K562 (cell line): ENCODE results near the gene MEX3D. TPM values are rescaled to one million over a fixed set of nuclear protein-coding genes. Genes with fewer than 3 reads are reported as not detected.
A peak's percentile ranks its signal among the peaks of the same experiment; 100 is the strongest.

ENCODE experiments used
- ATAC-seq: fragments of 200-7000 bp; cut with Tn5 transposase; 3 replicates; pipeline ENCODE4 v1.9.1; 2020; ENCODE audit warnings: moderate library complexity
- BruUV-seq: library from RNA; stranded (reverse); fragments of 400-500 nt; replicated peaks from 2 replicates; lab custom pipeline; 2021; lab: Mats Ljungman, UMichigan
- CTCF ChIA-PET: fragments of 300-600 bp; formaldehyde crosslinking; extraction: SDS; loops from one replicate; lab custom pipeline; 2021; ENCODE audit warnings: low intra/inter-chr PET ratio; lab: Yijun Ruan, JAX
- POLR2A ChIA-PET: fragments of 300-600, 350-650 bp; sonication (Branson Sonifier 250); formaldehyde crosslinking; extraction: SDS; loops from one replicate; lab custom pipeline; 2021; ENCODE audit warnings: antibody characterized with exemption, inconsistent platforms; lab: Yijun Ruan, JAX
- DNase-seq, 4 experiments: peaks; one replicate each; pipeline versions ENCODE4 v3.0.0 to v3.0.0-alpha.2; 2011 to 2018; ENCODE audit warnings: low spot score in 3 of 4, mixed read lengths in 3 of 4; ENCODE audit errors: extremely low read depth in 1 of 4
- FAIRE-seq: peaks from 2 replicates; lab custom pipeline; 2011; peaks lifted over from hg19 to GRCh38; lab: Jason Lieb, UNC
- H2AFZ ChIP-seq: 2 replicates; pipeline ENCODE4 v1.6.0; 2011; ENCODE audit warnings: low read depth, low read length, control low read depth, inconsistent platforms
- H3K27ac ChIP-seq: fragments of 200-600 bp; 3 replicates; pipeline ENCODE4 v1.8.0; 2011; ENCODE audit warnings: low read depth, mild to moderate bottlenecking, control low read depth, inconsistent platforms, low read length, moderate library complexity, mixed read lengths; ENCODE audit errors: extremely low read depth
- H3K27me3 ChIP-seq, 2 experiments: fragments of 300-600 bp in 1 of 2; 2 replicates in 1 of 2; 3 replicates in 1 of 2; pipeline versions ENCODE4 v1.6.0 to v1.8.0; 2011; ENCODE audit warnings: inconsistent platforms in 2 of 2, low read length in 2 of 2, mild to moderate bottlenecking in 1 of 2, mixed read lengths in 1 of 2, moderate library complexity in 1 of 2; ENCODE audit not compliant: control insufficient read depth in 2 of 2, insufficient read depth in 2 of 2
- H3K36me3 ChIP-seq: fragments of 300-600 bp; 3 replicates; pipeline ENCODE4 v1.8.0; 2011; ENCODE audit warnings: mild to moderate bottlenecking, low read length, inconsistent platforms; ENCODE audit not compliant: control insufficient read depth, insufficient read depth
- H3K4me1 ChIP-seq, 2 experiments: fragments of 200-600 bp in 1 of 2; replicated peaks in 1 of 2; 2 replicates in 1 of 2; 3 replicates in 1 of 2; pipeline versions ENCODE4 v1.5.1 to v1.8.0; 2011; ENCODE audit warnings: inconsistent platforms in 2 of 2, low read length in 2 of 2, mild to moderate bottlenecking in 1 of 2, mixed read lengths in 1 of 2, moderate library complexity in 1 of 2; ENCODE audit not compliant: control insufficient read depth in 2 of 2, insufficient read depth in 2 of 2
- H3K4me2 ChIP-seq: 2 replicates; pipeline ENCODE4 v1.6.1; 2011; ENCODE audit warnings: low read length, control low read depth, inconsistent platforms, mixed read lengths; ENCODE audit not compliant: insufficient read depth
- H3K4me3 ChIP-seq: fragments of 200-600 bp; sonication (generic), shearing (Covaris generic); 2 replicates; pipeline ENCODE4 v1.5.1; 2016; ENCODE audit warnings: control low read depth, inconsistent platforms
- H3K79me2 ChIP-seq: fragments of 200-600 bp; 3 replicates; pipeline ENCODE4 v1.8.0; 2011; ENCODE audit warnings: low read length, inconsistent platforms; ENCODE audit not compliant: control insufficient read depth, insufficient read depth
- H3K9ac ChIP-seq, 2 experiments: 2 replicates each; pipeline versions ENCODE4 v1.6.0 to v1.6.1; 2011; ENCODE audit warnings: low read depth in 2 of 2, low read length in 2 of 2, control low read depth in 1 of 2, inconsistent platforms in 1 of 2, mild to moderate bottlenecking in 1 of 2, mixed read lengths in 1 of 2; ENCODE audit not compliant: insufficient read depth in 1 of 2
- H3K9me1 ChIP-seq: one replicate; pipeline ENCODE4 v1.6.0; 2011; ENCODE audit warnings: inconsistent platforms, mild to moderate bottlenecking, low read length, moderate library complexity; ENCODE audit not compliant: control insufficient read depth, insufficient read depth
- H3K9me3 ChIP-seq: replicated peaks from 2 replicates; pipeline ENCODE4 v1.5.1; 2011; ENCODE audit warnings: low read depth, low read length, inconsistent platforms; ENCODE audit not compliant: control insufficient read depth, insufficient read depth
- H4K20me1 ChIP-seq: replicated peaks from 2 replicates; pipeline ENCODE4 v1.6.1; 2011; ENCODE audit warnings: low read length, inconsistent platforms, mixed read lengths; ENCODE audit not compliant: control insufficient read depth, insufficient read depth
- CTBP1 ChIP-seq: fragments of 450-650 bp; IDR thresholded peaks from 2 replicates; pipeline ENCODE4 v1.6.1; 2016; ENCODE audit warnings: borderline replicate concordance
- EHMT2 ChIP-seq: fragments of 450-650 bp; IDR thresholded peaks from 2 replicates; pipeline ENCODE4 v1.6.1; 2018; ENCODE audit warnings: antibody characterized with exemption
- HDAC1 ChIP-seq, 2 experiments: fragments of 450-650 bp; IDR thresholded peaks; 2 replicates each; pipeline ENCODE4 v1.6.1; 2016 to 2017; ENCODE audit warnings: inconsistent platforms in 1 of 2, mild to moderate bottlenecking in 1 of 2, moderate library complexity in 1 of 2
- HMGN3 ChIP-seq: IDR thresholded peaks from 2 replicates; pipeline ENCODE4 v1.6.1; 2011; ENCODE audit warnings: borderline replicate concordance, low read depth, mild to moderate bottlenecking, mixed read lengths, low read length; ENCODE audit not compliant: insufficient read length; ENCODE audit errors: extremely low read depth
- HNRNPL ChIP-seq: fragments of 200-400 bp; formaldehyde crosslinking; IDR thresholded peaks from 2 replicates; pipeline ENCODE4 v1.6.1; 2017; ENCODE audit warnings: low read depth, mild to moderate bottlenecking, low read length
- ILK ChIP-seq: fragments of 450-650 bp; IDR thresholded peaks from 2 replicates; pipeline ENCODE4 v1.6.1; 2016; ENCODE audit warnings: missing genetic modification characterization, low read depth, mild to moderate bottlenecking, missing compliant biosample characterization, moderate library complexity, borderline replicate concordance
- LCOR ChIP-seq: sonication (generic); formaldehyde crosslinking; IDR thresholded peaks from 2 replicates; pipeline ENCODE4 v1.8.0; 2022; ENCODE audit warnings: mild to moderate bottlenecking, missing genetic modification reagents
- MAFG ChIP-seq: fragments of 450-650 bp; conservative IDR thresholded peaks from 2 replicates; pipeline ENCODE4 v1.6.1; 2016; ENCODE audit warnings: missing genetic modification characterization, missing compliant biosample characterization
- MAX ChIP-seq: sonication (generic); formaldehyde crosslinking; IDR thresholded peaks from 2 replicates; pipeline ENCODE4 v1.9.0; 2022; ENCODE audit warnings: mild to moderate bottlenecking, missing genetic modification reagents
- RNF2 ChIP-seq: sonication (generic); IDR thresholded peaks from 2 replicates; pipeline ENCODE4 v1.6.1; 2016
- SAFB ChIP-seq: fragments of 200-400 bp; formaldehyde crosslinking; IDR thresholded peaks from 2 replicates; pipeline ENCODE4 v1.6.1; 2017; ENCODE audit warnings: low read depth, low read length, borderline replicate concordance
- SMARCA4 ChIP-seq: fragments of 450-650 bp; IDR thresholded peaks from 2 replicates; pipeline ENCODE4 v1.6.1; 2016
- USF1 ChIP-seq: sonication (generic); formaldehyde crosslinking; IDR thresholded peaks from 2 replicates; pipeline ENCODE4 v1.9.0; 2022; ENCODE audit warnings: mild to moderate bottlenecking, missing genetic modification reagents
- WGBS: fragments of 100-300 bp; shearing (Covaris generic); methylation state at CpG from one replicate; pipeline ENCODE4 v1.1.6; 2016; ENCODE audit warnings: low coverage, mixed read lengths; ENCODE audit not compliant: insufficient coverage; ENCODE audit errors: missing lambda C conversion rate; 5-methylcytosine and 5-hydroxymethylcytosine counted together
- in situ Hi-C: fragments of 300-500 bp; cut with MboI; formaldehyde crosslinking; loops from 4 replicates; pipeline ENCODE4 v1.15.0; 2018; ENCODE audit warnings: inconsistent platforms, mixed read lengths
- intact Hi-C: fragments of 100-400 bp; cut with micrococcal nuclease; formaldehyde crosslinking; loops from 2 replicates; pipeline ENCODE4 v1.14.2; 2022
- polyA plus RNA-seq, 8 experiments: library from polyadenylated mRNA; depleted of rRNA in 4 of 8; stranded (reverse) in 5 of 8; unstranded in 3 of 8; fragments of >200 nt; fragmentation: Nextera tagmentation in 2 of 8; fragmentation: Illumina TruSeq in 1 of 8; extraction: Ambion mirVana in 2 of 8; extraction: Trizol in 1 of 8; gene quantifications; 2 replicates each; pipeline versions ENCODE4 v1.2.1 to v1.2.3, GENCODE V29; 2011 to 2014; ENCODE audit warnings: inconsistent platforms in 1 of 8, missing spikeins in 1 of 8
- total RNA-seq, 7 experiments: library from RNA; depleted of rRNA in 6 of 7; stranded (reverse); fragments of >200 nt in 6 of 7; fragmentation: Illumina TruSeq in 2 of 7; extraction: Trizol in 2 of 7; gene quantifications; 2 replicates each; pipeline versions ENCODE4 v1.2.1 to v1.2.3, GENCODE V29; 2011 to 2021; ENCODE audit warnings: low replicate concordance in 1 of 7

Gene MEX3D
- total and polyA plus RNA-seq, 9 of the 15 experiments (the other 6 are each of a cell fraction or from before 2014, with no cell fraction given), result 1.7 to 39.3 (median 5.7) TPM

- peaks cover 20 to 36% of the 10 kb centered on the region in 2 experiments; a peak in 4 of 5 replicates for H3K27me3 ChIP-seq
- H2AFZ ChIP-seq, result no peak overlapping the region
- CTCF ChIA-PET, result no interaction called here
- no peak for FAIRE-seq
- 37% methylated on average over 19 of the region's 31 CpGs for WGBS
- TF ChIP-seq HMGN3, result no peak
- no peak for TF ChIP-seq MAFG (tag)
- 0 out of 2 replicates have a peak, but pooled peaks have one; percentile 26 for TF ChIP-seq SAFB
- no peak for TF ChIP-seq CTBP1
- TF ChIP-seq HNRNPL, result peak; percentile 50; the same call in 1 of the 2 replicates
- TF ChIP-seq, all 486 proteins: peak for 2
- Histone ChIP-seq H3K36me3 (no peaks in the 10 kb centered on the region), H3K4me1 (peaks cover 3 to 55% of the 10 kb centered on the region in 2 experiments; a peak in 3 of 5 replicates), H3K79me2 (no peaks in the 10 kb centered on the region), H3K9me3 (no peaks in the 10 kb centered on the region), H3K4me2 (no peak overlapping the region), H3K4me3 (no peak overlapping the region), H3K9ac (no peak overlapping the region), H3K9me1 (no peaks in the 10 kb centered on the region), H4K20me1 (peaks cover 11% of the 10 kb centered on the region), H3K27ac (no peak overlapping the region)
- in situ Hi-C loops (no loop called here), intact Hi-C loops (no loop called here)
- POLR2A ChIA-PET, result no interaction called here
- no peak for ATAC-seq
- BruUV-seq, result no TSS peak
- DNase-seq, result no peak
Observed at GRCh38 chr19:1525343-1525742, 42.8 kb downstream of the MEX3D start.

- no peak for ATAC-seq
- peaks cover 11% of the 10 kb centered on the region for H4K20me1 ChIP-seq
- no peak overlapping the region; the same call in 2 of the 3 replicates for H3K27ac ChIP-seq
- in situ Hi-C loops, result no loop called here
- DNase-seq, result no peak
- peaks cover 3 to 58% of the 10 kb centered on the region in 2 experiments; a peak in 3 of 5 replicates for H3K4me1 ChIP-seq
- peaks cover 19 to 38% of the 10 kb centered on the region in 2 experiments; a peak in 4 of 5 replicates for H3K27me3 ChIP-seq
- no peak overlapping the region for H2AFZ ChIP-seq
- WGBS, result 22% methylated on average over 9 of the region's 17 CpGs
- H3K9me3 ChIP-seq, result no peaks in the 10 kb centered on the region
- no peak overlapping the region for H3K4me3 ChIP-seq
- H3K36me3 ChIP-seq, result no peaks in the 10 kb centered on the region
- no peaks in the 10 kb centered on the region for H3K9me1 ChIP-seq
- ChIA-PET POLR2A (no interaction called here), CTCF (no interaction called here)
- intact Hi-C loops, result no loop called here
- H3K4me2 ChIP-seq, result peak overlapping the region; percentile 35; the same call in 1 of the 2 replicates
- FAIRE-seq, result no peak
- BruUV-seq, result no TSS peak
- H3K9ac ChIP-seq, result no peak overlapping the region
- H3K79me2 ChIP-seq, result no peaks in the 10 kb centered on the region
- no peak for TF ChIP-seq SMARCA4
- no peak for TF ChIP-seq ILK
- no peak for TF ChIP-seq HDAC1 (IDR thresholded peaks at IDR 0.05)
- TF ChIP-seq MAX (CRISPR knock-in tag), result peak; percentile 42; the same call in 1 of the 2 replicates
- 0 out of 2 replicates have a peak, but pooled peaks have one; percentile 0 for TF ChIP-seq EHMT2
- 0 out of 2 replicates have a peak, but pooled peaks have one; percentile 10 for TF ChIP-seq USF1
- no peak for TF ChIP-seq LCOR (CRISPR knock-in tag)
- TF ChIP-seq RNF2, result no peak
Observed at GRCh38 chr19:1524972-1525325, 43.2 kb downstream of the MEX3D start.
